Endometrial microvascular endothelial cells (primary cell): ENCODE measurements around the gene GADL1. TPM values are rescaled to one million over a fixed set of nuclear protein-coding genes. Genes with fewer than 3 reads are reported as not detected.

Experiments
- in situ Hi-C: cut with HindIII; loops from 2 replicates; pipeline ENCODE4 v1.10.0; 2017; ENCODE audit warnings: low sequenced_read_pairs, low pct_unique_long_range_greater_than_20kb; ENCODE audit errors: inconsistent ontology term
- total RNA-seq: library from RNA; depleted of rRNA; stranded (reverse); fragments of >200 nt; gene quantifications from one replicate; pipeline ENCODE4 v1.2.3, GENCODE V29; 2015; ENCODE audit errors: inconsistent ontology term

Gene GADL1
- total RNA-seq, 1 donor from 2014 or later, result 0.09 TPM

DNA sequence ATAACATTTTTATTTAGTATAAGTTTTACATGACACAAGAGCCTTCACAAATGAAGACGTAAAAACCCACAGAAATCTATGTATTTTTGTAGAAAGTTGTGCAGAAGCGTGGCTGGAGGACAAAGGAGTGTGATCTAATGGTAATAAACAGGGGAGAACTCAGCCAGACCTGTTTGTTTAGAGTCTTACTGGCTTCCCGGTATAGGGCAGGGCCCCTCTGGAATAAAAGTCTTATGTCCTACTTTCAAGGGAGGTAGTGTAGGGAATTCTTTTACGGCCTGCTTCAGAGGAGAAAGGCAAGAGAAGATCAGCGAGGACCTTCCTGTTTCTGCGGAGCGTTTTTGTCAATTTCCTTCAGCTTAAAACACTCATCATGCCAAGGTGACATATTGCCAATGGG, 184.4 kb downstream of the GADL1 start:
- in situ Hi-C loops, result no loop called here

DNA sequence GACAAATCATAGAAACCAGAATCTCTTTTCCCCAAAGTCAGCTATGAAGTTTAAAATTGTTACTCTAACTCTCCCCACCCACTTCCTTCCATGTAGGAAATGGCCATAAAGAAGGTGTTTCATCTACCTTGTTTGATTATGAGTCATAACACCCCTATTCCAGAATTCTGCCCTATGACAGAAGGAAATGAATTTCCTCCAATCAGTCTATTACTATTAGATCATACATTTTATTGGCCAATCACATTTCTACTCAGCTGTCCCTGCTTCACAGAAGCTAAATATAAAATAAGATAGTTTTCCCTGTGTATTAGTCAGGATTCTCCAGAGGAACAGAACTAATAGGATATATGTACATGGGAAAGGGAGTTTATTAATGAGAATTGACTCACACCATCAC, 186.0 kb downstream of the GADL1 start:
- in situ Hi-C loops, result no loop called here

DNA sequence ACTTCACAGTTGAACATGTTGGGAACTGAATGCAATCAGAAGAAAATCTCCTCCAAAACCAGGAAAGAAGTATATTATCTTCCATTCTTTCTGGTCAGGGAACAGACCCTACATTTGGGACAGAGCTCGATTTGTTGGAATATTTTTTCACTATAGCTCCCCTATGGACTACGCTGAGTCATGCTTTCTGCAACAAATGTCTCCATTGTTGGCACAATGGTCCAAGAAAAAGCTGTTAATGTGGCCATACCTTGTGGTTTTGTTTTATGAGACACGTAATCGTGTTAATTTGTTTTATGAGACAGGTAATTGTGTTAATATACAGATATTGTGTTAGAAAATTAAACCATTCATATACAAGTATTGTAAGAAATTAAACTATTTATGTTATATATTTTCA, 186.6 kb downstream of the GADL1 start:
- in situ Hi-C loops, result no loop called here

DNA sequence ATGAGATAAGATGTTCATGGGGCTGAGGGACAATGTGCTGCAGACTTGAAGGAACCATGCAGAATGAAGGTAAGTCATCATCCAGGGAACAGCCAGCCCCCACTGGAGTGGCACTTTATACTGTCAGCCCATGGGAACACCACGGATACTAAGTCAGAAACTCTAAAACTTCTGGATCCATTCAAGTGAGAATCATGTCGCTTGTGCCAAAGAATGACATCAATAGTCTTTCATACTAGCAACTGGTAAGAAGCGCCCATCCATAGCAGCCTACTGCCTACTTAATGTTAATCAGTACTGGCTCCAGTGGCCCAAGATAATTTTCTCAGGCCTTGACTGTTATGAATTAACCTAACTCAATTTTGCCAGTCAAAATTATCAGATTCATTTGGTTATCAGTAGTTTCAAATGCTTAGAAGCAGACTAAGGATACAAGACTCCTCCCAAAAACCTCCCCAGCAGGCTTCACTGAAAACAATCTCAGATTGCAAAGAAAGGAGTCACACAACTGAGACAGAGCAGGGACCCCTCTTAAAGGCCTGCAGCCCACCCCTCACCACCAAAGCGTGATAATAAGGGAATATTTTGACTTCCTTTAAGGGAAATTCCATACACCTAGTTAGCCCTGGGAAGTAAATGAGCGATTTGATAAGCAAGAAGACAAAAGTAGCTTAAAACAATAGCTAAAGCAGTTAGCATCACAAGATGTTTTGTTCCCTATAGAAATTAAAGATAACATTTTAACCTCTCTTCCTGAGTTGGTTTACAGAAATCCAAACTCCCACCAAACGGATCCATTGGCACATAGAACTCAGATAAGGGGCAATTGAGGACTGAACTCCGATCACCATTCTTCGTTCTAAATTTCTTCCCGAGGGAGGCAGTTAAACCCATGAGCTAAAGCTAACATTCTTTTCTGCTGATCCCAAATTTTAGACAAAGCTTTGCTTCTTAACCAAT, 189.2 kb downstream of the GADL1 start:
- in situ Hi-C loops, result no loop called here

DNA sequence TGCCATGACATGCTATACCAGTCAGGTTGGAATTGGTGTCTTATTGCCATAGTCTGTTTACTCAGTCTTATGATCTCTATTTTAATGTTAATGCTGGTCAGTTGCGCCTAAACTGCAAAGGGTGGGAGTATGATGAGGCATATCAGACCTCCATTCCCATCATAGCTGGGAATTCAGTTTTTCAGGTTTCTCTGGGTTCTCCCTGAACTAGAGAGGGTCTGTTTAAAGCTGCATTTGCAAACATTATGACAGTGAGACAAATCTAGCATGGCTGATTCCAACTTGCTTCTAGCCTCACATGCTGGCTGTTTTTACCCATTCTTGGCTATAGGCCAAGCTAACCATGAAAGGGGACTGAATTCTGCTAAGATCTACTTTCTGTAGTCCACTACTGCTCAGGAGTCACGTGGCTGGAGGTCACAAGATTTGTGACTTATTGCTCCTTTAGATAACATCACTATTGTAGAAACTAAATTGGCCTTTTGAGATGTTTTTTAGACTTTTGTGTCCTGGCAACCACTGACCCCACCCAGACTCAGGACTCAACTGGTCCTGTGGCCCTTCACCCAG, 191.5 kb downstream of the GADL1 start:
- in situ Hi-C loops, result no loop called here

DNA sequence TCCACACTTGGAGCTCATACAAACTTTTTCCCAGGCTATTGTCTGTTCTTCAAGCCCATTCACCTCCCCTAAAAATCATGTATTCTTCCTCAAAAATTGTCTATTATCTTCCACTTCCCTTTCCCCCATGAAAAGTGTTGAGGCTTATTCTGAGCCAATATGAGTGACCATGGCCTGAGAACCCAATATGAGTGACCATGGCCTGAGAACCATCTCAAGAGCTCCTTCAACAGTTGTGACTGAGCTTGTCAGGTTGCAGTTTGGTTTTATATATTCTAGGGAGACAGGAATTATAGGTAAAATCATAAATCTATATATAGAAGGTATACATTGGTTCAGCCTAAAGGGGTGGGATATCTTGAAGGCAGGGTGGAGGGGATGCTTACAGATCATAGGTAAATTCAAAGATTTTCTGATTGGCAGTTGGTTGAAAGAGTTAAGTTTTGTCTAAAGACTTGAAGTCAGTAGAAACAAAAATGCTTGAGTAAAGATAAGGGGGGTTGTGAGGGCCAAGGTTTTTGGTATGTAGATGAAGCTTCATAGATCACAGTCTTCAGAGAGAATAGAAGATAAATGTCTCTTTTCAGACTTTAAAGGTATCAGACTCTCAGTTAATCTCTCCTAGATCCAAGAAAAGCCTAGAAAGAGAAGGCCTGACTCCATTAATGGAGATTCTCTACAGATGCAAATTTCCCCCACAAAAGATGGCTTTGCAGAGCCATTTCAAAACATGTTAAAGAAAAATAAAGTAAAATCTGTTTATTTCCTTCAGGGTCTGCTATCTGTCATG, 192.2 kb downstream of the GADL1 start:
- in situ Hi-C loops, result no loop called here

DNA sequence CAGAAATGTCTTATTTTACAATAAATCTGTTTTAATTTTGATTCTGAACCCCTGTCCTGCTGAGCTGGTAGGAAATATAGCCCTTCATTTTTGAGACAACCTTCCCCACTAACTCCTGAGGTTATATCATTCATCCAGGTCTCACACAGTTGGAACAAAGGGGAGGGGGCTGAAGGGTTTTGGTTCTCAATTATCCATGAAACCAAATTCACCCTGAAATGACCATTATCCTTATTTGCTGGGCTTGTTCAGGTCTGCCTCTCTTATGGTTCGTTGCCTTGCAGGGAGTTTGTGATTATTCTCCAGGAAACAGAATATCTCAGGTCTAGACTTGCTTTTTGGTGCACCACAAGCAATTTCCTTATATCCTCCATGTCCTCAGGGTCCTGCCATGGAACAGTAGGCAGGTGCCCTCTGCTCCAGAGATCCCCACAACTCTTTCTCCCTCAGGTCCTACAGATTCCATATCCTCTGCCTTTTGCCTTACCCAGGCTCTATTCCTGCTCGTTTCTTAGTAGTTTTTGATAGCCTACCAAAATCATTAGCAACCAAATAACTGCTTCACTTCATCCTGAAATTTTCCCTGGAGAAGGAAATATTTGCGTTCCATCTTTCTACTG, 193.6 kb downstream of the GADL1 start:
- in situ Hi-C loops, result no loop called here

DNA sequence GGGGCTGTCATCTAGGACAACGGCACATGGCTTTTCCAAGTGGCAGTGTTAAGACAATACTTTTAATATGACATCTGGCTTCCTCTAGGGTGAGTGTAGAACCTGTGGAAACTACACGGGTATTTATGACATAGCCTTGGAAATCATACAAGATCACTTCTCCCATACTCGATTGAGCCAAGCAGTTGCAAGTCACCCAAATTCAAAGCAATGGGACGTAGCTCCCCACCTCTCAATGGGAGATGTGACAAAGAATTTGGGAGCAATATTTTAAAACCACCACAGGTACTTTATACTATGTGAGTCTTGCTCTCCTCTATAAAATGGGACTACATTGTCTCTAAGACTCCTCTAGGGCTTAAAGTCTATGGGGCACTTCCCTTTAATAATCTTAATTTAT, 194.5 kb downstream of the GADL1 start:
- in situ Hi-C loops, result no loop called here

DNA sequence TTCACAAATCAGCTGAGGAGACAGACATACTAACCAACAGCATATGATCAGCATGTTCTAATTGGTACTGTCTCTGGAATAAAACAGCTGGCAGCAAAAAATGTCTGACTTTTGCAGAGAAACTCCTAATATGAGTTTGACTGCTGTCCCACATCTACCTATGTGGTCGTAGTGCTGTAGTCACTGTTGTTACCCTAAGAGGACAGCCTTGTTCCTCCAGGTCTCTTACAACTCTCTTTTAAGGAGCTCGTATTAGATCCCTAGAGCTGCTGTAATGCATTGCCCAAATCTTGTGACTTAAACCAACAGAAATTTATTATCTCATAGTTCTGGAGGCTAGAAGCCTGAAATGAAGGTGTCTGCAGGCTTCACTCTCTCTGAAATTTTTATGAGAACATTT, 195.9 kb downstream of the GADL1 start:
- in situ Hi-C loops, result no loop called here

DNA sequence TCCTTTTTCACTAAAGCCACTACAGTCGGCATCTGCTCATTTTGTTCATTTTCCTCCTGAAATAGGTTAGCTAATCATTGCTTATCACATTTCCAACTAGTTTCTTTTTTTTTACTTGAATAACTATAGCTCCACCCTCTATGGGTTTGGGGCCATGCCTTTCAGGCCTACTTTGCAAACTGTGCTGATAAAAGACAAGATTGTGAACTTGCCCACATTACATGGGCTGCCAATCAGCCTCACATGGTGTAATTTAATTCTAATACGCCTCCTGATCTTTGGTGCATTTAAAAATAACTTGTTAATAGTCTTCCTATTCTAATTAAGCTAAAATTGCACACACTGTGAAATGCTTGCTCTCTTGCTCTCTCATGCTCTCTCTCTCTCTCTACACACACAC, 197.6 kb downstream of the GADL1 start:
- in situ Hi-C loops, result no loop called here

DNA sequence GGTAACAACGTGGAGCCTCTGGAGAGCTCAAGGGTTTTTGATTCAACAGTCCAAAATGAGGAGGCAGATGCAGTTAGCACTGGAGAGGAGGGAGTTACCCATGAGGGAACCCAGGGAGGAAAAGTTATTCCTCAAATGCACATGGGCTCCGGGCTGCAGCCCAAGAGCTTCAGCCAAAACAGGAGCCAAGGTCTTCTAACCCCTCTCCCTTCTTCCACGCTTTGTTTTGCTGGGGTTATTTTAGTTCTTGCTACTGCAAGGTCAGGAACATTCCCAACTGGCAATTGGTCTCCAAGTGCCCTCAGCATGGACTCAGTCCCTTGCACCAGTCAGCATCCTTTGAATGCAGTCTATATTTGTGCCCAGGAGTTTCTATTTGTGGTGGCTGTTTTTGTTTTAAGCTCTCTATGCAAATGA, 198.1 kb downstream of the GADL1 start:
- in situ Hi-C loops, result no loop called here

DNA sequence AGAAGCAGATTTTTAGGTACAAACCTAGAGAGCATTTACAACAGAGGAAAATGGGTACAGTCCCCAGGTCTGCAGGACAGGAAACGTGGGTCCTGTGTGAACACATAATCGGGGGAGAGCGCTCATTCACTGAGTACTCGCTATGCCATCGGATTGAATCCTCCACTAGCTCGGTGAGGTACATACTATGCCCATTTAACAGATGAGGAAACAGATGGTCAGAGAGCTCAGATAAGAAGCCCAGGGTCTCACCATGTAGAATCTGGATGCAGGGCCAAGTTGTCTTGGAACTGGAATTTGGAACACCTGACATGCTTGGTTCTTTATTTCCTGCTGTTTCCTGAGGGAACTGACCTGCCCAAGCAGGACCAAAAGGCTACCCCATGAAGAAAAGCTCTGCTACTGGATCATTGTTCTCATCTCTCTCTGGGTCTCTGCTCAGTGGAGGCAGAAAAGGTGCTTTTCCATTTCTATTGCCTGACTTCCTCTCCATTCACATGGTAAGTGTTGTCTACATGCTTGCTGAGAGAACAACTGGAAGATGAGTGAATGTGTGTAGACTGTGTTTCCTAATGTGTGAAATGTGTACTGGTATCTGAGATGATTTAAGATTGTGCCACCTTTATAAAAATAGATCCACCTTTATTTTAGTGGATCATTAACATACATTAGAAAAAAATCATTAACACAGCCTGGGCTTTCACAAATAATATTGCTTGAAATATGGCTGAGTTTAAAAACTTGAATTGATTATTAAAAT, 199.0 kb downstream of the GADL1 start:
- in situ Hi-C loops, result no loop called here

DNA sequence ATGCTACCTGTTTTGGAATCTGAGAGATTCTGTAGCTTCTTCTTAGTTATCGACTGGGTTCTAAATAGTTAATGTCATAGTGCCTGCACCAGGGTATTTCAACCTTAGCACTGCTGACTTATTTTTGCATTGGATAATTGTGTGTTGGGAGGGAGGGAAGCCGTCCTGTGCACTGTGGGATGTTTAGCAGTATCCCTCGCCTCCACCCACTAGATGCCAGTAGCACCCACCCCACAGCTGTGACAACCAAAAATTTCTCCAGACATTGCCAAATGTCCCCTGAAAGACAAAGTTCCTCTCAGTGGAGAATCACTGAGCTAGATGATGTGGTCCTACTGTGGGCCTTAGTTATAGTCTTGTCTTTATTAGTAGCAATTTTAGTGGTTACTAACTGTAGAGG, 199.8 kb downstream of the GADL1 start:
- in situ Hi-C loops, result no loop called here

DNA sequence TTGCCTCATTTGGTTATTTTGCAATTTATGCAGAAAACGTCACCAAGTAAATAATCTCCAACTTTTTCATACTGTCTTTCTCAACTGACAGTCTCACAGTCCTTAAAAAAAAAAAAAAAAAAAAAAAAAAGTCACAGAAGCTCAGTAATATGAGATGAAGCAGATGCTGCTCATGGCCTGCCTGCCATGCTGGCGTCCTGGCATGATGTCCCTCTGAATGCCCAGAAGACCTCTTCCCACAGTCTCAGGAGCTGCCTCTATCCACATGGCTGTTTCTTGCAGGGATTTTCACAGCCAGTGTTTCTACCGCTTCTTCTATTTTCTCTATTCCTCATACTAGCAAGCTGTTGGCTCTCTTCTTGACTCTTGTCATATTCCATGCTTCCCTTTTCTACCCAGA, 200.3 kb downstream of the GADL1 start:
- in situ Hi-C loops, result no loop called here

DNA sequence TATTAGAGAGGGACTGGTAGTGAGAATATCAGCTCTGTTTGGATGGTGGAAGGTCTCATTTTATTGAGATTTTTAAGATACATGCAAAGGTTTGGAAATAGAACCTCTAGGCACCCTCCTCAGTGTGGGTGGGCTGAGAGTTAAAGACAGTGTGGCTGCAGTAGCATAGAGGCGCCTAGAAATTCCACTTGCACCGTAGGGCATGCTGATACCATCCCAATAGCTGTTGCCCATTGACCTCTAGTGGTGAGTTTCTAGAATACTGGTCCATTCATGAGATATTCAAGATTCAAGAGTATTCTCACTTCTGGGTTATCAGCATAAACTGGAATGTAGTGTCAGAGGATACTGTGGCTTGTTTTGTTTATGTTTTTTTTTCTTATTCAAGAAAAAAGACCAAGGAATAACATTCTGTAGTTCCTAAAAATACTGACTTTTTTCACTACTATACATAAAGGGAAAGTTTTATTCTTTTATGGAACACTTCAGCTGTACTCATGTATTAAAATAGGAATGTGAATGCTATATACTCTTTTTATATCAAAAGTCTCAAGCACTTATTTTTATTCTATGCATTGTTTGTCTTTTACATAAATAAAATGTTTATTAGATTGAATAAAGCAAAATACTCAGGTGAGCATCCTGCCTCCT, 200.9 kb downstream of the GADL1 start:
- in situ Hi-C loops, result no loop called here

DNA sequence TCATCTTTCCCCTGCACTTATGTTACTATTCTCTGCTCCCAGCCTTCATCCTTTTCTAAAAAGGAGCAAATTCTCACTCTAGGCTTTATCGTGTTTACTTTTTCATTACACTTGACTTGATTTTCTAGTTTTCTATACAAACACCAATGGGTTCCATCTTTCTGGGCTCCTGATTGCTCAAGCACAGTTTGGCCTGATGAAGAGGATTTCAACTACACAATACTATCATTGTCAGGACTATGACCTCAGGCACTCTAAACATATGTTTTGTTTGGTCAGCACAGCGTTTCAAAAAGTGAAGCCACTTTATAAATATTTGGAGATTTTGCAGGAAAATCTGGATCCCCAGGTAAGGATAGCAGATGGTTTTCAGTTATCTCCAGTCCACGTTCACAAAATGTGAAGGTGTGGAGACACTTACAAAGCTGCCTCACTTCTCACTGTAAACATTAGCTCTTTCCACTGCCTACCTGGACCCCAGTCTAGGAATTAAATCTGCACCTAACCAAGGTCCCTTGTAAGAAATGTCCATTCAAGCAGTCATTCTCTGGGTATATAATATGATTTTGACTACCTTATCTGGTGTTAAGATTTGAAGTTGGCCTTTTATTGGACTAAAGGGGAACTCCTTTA, 201.8 kb downstream of the GADL1 start:
- in situ Hi-C loops, result no loop called here

DNA sequence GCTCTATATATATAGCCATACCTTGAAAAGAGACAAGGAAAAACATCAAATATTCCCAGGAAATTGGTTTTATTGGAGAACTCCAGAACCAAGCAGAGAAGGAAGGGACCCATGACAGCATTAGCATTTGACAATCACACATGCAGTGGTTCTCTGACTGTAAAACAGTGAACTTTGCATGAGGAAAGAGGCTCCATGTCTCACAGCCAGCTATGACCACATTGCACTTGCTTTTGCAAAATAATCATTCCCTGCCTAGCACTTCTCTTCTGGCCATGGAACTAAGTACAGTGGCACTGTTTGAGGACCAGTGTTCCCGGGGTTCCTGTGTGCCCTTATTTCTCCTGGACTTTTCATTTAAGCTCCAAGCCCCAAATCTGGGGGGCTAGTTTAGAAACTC, 202.5 kb downstream of the GADL1 start:
- in situ Hi-C loops, result no loop called here
